HG03159 (cell line): ENCODE data around the gene JADE1.

Experiments
- ATAC-seq: cut with Tn5 transposase; IDR thresholded peaks from one replicate; pipeline ENCODE4 v1.9.1; 2021; ENCODE audit warnings: mild to moderate bottlenecking, moderate library complexity; ENCODE audit not compliant: unreplicated experiment

JADE1 gene

DNA sequence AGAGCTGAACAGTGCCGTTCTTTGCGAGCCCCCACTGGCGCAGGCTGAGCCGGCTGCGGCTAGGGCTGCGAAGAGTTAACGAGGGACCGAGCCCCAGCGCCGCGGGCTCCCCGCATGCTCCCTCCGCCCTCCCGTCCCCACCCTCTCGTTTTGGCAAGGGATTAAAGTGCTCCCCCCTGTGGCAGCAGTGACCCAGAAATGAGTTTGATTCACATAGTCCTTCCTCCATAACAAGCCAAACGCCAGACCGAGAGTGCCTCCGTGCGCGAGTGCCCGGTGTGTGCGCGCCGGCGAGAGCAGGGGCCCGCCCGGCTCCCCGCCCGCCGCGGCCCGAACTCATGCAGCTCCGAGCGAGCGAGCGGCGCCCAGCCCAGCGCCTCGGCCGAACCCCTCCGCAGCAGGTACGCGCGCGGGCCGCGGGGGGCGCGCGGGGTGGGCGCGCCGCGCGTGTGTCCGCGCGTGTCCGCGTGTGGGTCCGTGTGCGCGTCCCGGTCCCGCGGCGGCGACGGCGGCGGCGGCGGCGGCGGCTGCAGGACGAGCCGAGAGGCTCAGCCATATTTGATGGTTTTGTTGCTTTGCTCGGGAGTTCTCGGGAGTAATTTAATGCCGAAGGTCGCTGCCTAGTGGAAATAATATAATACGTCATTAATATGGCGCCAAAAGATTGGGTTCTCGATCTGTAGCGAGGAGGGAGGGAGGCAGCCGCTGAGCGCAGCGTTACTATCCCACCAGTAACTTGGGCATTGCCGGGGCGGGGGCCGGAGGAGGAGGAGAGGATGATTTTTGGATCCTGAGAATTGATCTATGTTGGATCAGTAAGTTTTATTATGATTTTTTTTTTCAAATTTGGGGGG lies at the start of gene JADE1:
Gene JADE1, plus strand, starts transcription at position 224 of the 854 bp plus-strand sequence. CDS start 22,059 bp downstream, outside the sequence.
- peak; percentile 48 for ATAC-seq

- ATAC-seq: no peak
Measured at GRCh38 chr4:128766781-128767180, 42.7 kb upstream of the JADE1 start.

DNA sequence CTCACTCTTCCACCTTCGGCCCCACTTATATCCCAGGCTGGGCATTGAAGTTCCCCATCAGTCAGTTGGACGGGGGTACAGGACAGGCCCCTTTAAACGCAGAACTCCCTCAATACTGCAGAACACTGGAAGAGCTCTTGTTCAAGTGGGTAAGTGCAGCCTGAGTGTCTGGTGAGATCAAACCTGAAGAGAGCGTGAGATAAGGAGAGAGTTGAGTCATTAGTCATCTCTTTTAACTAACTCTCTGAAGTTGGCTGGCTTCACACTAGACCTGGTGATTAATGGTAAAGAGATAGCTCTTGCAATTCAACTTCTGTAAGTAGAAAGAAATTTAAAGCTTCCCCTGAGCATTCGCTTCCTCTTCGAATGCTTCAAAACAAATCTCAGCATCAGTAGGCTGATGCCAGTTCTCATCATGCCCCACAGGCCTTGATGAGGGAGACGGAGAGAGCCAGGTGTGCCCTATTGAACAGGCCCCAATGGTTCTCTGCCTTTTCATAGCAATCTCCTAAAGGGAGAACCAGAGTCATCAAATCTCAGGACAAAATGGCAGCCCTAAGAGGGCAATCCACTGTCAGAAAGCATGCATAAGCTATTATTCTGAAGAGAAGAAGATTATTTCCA lies 41.0 kb upstream of the JADE1 start:
- no peak for ATAC-seq

- ATAC-seq: no peak
Measured at GRCh38 chr4:128769011-128769410, 40.5 kb upstream of the JADE1 start.

GRCh38 chr4:128770807-128771206 lies 38.7 kb upstream of the JADE1 start:
- ATAC-seq: no peak

GRCh38 chr4:128775477-128775876 lies 34.0 kb upstream of the JADE1 start:
- no peak for ATAC-seq

- no peak for ATAC-seq
Measured at GRCh38 chr4:128775916-128776315, 33.6 kb upstream of the JADE1 start.

DNA sequence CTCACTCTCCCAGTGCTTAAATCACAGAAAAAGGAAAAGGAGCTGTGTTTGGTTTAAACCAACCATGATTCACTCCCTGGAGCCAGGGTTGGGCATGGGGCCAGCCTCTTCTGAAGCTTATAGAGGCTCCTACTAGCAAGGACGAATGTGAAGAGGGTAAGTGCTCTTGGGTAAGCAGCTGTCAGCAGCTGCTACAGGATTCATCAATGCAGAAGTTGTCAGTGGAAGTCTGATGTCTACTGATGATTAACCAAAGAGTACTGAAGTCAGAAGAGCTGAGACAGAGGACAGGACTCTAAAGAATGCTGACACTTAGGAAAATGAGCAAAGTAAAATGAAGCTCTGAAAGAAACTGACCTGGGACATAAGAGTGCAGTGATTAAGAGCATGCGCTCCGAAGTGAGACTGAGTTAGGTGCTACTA lies 32.7 kb upstream of the JADE1 start:
- no peak for ATAC-seq

- no peak for ATAC-seq
Measured at GRCh38 chr4:128780688-128781087, 28.8 kb upstream of the JADE1 start.

DNA sequence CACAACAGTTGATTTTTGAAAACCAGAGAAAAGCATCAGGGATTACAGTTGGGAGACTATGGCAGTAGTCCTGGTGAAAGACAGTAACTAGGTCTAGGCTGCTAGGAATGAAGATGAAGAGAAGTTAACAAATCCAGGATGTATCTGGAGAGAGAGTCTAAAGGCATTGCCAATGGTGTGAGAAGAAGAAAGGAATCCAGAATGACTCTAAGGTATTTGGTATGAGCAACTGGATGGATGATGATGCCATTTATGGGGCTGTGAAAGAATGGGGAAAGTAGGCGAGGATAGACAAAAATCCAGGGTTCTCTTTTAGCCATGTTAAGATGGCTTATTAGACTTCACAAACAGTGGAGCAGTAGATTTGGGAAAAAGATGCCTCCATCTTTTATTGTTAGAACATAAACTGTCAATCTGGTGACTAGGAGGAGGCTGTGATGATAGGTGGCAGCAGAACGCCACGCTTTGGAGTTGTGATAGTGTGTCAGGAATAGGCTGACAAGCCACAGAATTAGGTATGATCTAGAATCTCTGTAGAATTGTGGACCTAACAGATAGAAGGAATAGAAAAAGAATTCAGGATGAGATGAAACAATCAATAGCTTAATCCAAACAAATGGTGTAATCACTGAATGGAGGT lies 27.3 kb upstream of the JADE1 start:
- ATAC-seq: no peak

DNA sequence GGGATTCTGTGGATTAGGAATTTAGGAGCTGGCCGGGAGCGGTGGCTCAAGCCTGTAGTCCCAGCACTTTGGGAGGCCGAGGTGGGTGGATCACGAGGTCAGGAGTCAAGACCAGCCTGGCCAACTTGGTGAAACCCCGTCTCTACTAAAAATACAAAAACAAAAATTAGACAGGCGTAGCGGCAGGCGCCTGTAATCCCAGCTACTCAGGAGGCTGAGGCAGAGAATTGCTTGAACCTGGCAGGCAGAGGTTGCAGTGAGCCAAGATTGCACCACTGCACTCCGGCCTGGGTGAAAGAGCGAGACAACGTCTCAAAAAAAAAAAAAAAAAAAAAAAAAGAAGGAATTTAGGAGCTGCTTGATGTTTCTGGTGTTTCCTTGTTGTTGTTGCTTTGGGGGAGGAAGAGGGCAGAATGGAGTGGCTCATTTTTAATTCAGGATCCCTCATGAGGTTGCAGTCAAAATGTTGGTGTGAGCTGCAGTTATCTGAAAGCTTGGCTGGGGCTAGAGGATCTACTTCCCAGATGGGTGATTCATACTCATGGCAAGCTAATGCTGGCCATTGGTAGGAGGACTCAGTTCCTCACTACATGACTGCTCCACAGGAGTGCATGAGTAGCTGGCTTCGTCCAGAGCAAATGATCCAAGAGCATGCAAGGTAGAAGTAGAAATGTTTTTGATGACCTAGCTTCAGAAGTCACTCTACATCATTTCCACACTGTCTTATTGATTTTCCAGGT lies 26.5 kb upstream of the JADE1 start:
- no peak for ATAC-seq

DNA sequence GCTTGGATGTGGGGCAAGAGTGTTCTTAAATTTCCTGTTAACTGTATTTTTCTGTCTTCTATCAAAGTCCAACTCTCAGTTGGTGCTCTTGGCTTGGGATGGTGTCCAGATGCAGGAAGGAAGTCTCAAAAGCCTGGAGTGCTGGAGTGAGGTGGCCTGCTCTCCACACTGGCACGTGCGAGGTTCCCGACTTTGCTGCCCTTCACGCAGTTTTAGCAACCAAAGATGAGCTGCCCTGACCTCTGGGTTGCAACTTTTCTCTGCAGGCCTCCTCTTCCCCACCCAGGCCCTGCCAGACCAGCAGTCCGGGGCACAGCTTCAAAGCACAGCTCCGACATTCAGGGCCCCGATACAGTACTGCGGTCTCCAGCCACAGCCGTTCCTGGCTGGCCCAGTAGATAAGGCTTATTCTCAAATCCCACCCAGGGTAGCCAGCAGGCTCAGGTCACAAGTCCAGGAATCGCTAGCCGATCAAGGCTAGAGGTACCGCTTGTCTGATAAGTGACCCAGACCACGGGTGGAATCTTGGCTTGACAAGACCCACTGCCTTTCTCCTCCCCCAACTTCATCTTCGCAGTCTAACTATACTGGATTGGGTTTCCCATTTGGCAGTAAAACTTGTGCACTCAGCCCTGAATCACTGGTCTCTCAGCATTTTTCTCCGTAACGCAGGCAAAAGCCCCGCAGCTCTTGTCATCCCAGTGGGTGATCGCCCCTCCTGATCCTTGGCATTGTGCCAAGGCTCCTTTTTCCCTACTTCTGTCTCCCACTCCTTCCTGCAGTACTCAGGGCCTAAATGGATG lies 21.8 kb upstream of the JADE1 start:
- no peak for ATAC-seq

- no peak for ATAC-seq
Measured at GRCh38 chr4:128793859-128794672, 15.4 kb upstream of the JADE1 start.

DNA sequence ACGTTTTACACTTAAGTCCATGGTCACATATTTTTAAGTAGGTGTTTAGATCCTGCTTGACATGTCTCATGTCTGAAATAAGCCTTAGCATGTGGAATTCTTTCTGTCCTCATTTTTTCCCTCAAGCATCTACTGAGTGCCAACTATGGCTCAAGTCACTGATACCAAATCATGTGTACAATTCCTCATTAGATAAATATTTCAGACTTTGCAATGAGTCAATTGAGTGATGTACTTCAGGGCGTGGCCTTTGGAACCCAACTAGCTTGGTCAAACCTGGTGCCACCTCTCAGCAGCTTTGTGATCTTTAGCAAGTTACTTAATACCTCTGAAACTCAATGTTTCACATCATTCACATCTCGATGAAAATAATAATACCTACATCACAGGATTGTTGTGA lies 12.6 kb upstream of the JADE1 start:
- no peak for ATAC-seq

DNA sequence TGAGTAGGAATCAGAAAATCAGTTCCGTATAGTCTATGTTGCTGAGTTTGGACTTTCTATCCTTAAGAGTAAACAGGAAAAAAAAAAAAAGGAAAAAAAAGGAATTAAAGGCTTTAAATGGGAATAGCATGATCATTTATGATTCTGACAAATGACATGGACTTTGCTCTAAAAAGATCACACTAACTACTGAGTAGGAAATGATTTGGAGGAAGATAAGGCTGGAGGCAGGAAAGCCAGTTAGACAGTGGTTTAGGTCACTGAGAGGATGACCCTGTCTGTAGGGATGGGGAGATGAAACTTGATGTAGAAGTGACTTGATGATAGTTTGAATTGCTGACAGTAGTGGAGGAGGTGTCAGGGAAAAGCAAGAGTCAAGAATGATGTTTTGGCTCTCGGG lies 9.2 kb upstream of the JADE1 start:
- ATAC-seq: no peak

DNA sequence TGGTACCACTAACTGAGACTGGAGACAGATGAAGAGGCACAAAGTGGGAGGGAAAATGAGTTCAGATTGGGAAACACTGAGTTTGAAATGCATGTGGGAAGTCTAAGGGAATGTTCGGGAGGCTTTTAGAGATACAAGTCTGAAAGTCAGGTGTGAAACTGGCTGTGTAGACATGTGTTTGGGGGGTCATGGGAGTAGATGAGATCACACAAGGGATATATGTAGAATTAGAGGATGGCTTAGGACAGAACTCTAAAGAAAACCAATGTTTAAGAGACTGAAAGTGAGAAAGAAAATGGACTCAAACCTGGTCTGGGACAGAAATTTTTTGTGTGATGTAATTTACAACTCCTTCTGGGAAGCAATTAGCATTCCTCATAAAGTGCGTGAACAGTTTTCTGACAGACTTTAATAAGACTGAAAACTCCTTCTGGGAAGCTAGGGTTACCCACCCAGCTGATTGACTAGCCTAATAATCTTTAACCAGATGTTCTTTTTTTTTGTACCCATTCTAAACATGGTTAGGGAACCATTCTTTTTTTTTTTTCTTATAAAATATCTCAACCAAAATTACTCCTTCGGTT lies 8.7 kb upstream of the JADE1 start:
- no peak for ATAC-seq

- no peak for ATAC-seq
Measured at GRCh38 chr4:128802680-128803628, 6.5 kb upstream of the JADE1 start.

DNA sequence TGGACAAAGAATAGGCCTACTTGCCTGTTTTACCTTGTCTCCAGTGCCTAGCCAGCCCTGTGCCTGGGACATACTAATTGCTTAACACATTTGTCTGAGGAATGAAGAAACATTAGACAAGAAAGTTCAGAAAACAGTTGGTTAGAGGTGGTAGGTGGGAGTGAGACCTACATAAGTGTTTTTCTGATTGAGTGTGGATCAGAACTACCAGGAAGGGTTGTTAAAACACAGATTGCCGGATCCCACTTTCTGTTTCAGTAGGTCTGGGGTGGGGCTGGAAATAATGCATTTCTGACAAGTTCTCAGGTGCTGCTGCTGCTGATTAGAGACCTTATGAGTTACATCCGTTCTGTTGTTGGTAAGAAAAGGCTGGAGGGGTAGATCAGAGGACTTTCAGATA lies 5.7 kb upstream of the JADE1 start:
- no peak for ATAC-seq
